Natural killer cell (primary cell): Measurements from ENCODE around the gene FBP1. TPM values are rescaled to one million over a fixed set of nuclear protein-coding genes. Genes with fewer than 3 reads are reported as not detected.
"Not testable (repeated sequence)": the region's sequence is repeated elsewhere in the genome, so short reads cannot be mapped to it uniquely, and the experiment has no call there.

Experiments used
- ATAC-seq, 3 donors: fragments of 150-1000 bp in 2 of 3; fragments of 200-7000 bp in 1 of 3; cut with Tn5 transposase; 1 replicate in 1 of 3; 2 replicates in 2 of 3; pipeline ENCODE4 v1.10.0; 2021; ENCODE audit warnings: mild to moderate bottlenecking in 2 of 3, moderate library complexity in 2 of 3
- DNase-seq, 2 donors: peaks; one replicate each; pipeline versions ENCODE4 v3.0.0 to v3.0.0-alpha.2; 2013 to 2021; ENCODE audit warnings: mixed read lengths in 1 of 2
- H3K27ac ChIP-seq: one replicate; pipeline ENCODE4 v1.5.1; 2013; ENCODE audit warnings: mild to moderate bottlenecking, low read length
- H3K27me3 ChIP-seq: one replicate; pipeline ENCODE4 v1.6.1; 2013; ENCODE audit warnings: low read length; ENCODE audit not compliant: control insufficient read depth, insufficient read depth
- H3K36me3 ChIP-seq: one replicate; pipeline ENCODE4 v1.6.1; 2013; ENCODE audit warnings: low read length; ENCODE audit not compliant: control insufficient read depth, insufficient read depth
- H3K4me1 ChIP-seq: one replicate; pipeline ENCODE4 v1.6.1; 2013; ENCODE audit warnings: low read length; ENCODE audit not compliant: control insufficient read depth, insufficient read depth
- H3K4me3 ChIP-seq: one replicate; pipeline ENCODE4 v1.5.1; 2013; ENCODE audit warnings: low read length
- H3K9me3 ChIP-seq: one replicate; pipeline ENCODE4 v1.6.1; 2013; ENCODE audit warnings: low read length; ENCODE audit not compliant: control insufficient read depth, insufficient read depth
- H3K27ac Mint-ChIP-seq, 2 donors: one replicate each; pipeline ENCODE4 v1.8.0; 2022; ENCODE audit warnings: mild to moderate bottlenecking in 2 of 2, mixed read lengths in 2 of 2, moderate library complexity in 1 of 2
- H3K27me3 Mint-ChIP-seq, 2 donors: one replicate each; pipeline ENCODE4 v1.8.0; 2022; ENCODE audit warnings: low read depth in 2 of 2, mixed read lengths in 2 of 2
- H3K36me3 Mint-ChIP-seq: one replicate; pipeline ENCODE4 v1.8.0; 2022; ENCODE audit warnings: mixed read lengths
- H3K4me1 Mint-ChIP-seq, 2 donors: one replicate each; pipeline ENCODE4 v1.8.0; 2022; ENCODE audit warnings: mixed read lengths in 2 of 2
- H3K4me3 Mint-ChIP-seq: one replicate; pipeline ENCODE4 v1.8.0; 2022; ENCODE audit warnings: mild to moderate bottlenecking, moderate library complexity, mixed read lengths
- H3K9me3 Mint-ChIP-seq, 2 donors: one replicate each; pipeline ENCODE4 v1.8.0; 2022; ENCODE audit warnings: mixed read lengths in 2 of 2
- WGBS: methylation state at CpG from one replicate; pipeline ENCODE4 v1.1.7; 2013; ENCODE audit warnings: missing lambda C conversion rate; ENCODE audit not compliant: insufficient coverage; 5-methylcytosine and 5-hydroxymethylcytosine counted together
- intact Hi-C: fragments of 100-400 bp; cut with micrococcal nuclease; formaldehyde crosslinking; loops from one replicate; pipeline ENCODE4 v1.14.2; 2022
- total RNA-seq, 4 donors: library from RNA; stranded (reverse); fragments of 120-200 nt in 1 of 4; gene quantifications; one replicate each; pipeline versions ENCODE4 v1.2.3 to v1.2.4, GENCODE V29; 2013 to 2022
- TF ChIP-seq, protein P1 (sequence below): fragments of 200-600 bp; IDR thresholded peaks from one replicate; pipeline ENCODE4 v1.8.0; 2022; ENCODE audit warnings: antibody characterized with exemption

The FBP1 gene
- total RNA-seq, 3 donors from 2014 or later (not counting 1 experiment from before 2014, with no cell fraction given): 14.0 to 17.0 (median 15.5) TPM

DNA sequence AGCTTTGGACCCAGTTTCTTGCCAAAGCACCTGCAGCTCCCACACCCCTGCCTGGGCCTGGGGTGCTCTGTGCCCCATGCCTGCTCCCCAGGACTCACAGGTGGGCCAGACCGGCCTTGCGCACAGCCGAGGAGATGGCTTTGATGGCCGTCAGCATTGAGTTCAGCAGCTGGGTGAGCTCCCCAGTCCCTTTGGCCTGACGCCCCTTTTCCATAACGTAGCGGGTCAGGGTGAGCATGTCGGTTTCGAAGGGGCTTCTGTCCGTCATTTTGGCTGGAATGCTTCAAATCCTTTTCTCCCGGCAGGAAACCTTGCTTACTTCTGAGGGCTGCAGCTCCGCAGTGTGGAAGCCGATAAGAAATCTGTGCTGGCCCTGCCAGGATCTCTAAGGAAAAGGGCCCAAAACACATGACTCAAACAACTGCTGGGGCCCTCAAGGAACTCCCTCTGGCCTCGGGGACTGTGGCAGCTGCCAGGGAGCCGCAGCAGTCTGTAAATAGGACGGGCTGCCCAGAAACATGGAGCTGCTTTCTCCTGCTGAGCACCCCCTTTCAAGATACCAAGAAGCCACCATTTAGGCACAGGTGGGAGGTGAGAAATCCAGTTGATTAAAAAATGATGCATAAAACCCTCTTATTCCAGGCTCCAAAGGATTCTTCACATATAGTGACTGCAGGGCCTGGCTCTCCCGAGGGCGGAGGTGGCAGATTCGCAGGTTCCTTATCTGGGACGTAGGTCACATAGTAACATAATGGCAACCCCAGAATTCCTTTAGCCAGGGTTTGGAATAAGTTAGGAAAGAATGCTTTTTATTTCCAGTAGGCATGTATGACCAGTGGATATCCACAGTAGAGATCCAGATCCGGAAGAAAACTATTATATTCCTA lies 45.6 kb downstream of the FBP1 start, which contains the start of gene FBP2:
Gene FBP2, minus strand, starts transcription at position 366 of the 887 bp plus-strand sequence. Its CDS starts 98 bp downstream, at position 268.
- intact Hi-C loops: no loop called here

DNA sequence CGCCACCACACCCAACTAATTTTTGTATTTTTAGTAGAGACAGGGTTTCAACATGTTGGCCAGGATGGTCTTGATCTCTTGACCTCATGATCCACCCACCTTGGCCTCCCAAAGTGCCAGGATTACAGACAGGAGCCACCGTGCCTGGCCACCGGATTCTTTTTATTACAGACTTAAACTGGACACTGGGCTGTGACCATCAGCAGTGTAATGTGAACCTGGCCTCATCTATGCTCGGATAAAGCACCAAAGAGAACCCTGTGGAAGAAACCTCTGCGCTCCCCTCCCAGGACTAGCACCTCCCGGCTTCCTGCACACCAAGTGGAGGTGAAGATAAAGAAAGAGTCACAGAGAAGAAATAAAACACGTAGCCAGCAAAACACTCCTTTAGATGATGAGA lies 46.6 kb downstream of the FBP1 start:
- H3K36me3 ChIP-seq, H3K4me3 ChIP-seq, H3K27ac ChIP-seq, H3K9me3 Mint-ChIP-seq, DNase-seq, ATAC-seq, H3K4me3 Mint-ChIP-seq, intact Hi-C loops, H3K9me3 ChIP-seq, H3K4me1 ChIP-seq, H3K4me1 Mint-ChIP-seq, H3K27ac Mint-ChIP-seq, H3K27me3 ChIP-seq, H3K36me3 Mint-ChIP-seq: not testable (repeated sequence)
- H3K27me3 Mint-ChIP-seq: peaks cover 7 to 10% of the 10 kb centered on the region in 2 donors
- WGBS: 79% methylated on average over 7 of the region's 7 CpGs

More for the DNA sequence above, 45.6 kb downstream of the FBP1 start, which contains the start of gene FBP2:
- no peak within 1 kb of the TSS for H3K27ac ChIP-seq
- DNase-seq (no peak), ATAC-seq (no peak)
- Mint-ChIP-seq H3K27me3 (peaks cover 7 to 9% of the 10 kb centered on the region in 2 donors), H3K9me3 (no peaks in the 10 kb centered on the region), H3K4me1 (no peaks in the 10 kb centered on the region), H3K27ac (no peak within 1 kb of the TSS), H3K36me3 (no peaks in the 10 kb centered on the region), H3K4me3 (no peak within 1 kb of the TSS)
- H3K4me1 ChIP-seq: no peaks in the 10 kb centered on the region
- no peaks in the 10 kb centered on the region for H3K9me3 ChIP-seq
- no peaks in the 10 kb centered on the region for H3K27me3 ChIP-seq
- H3K36me3 ChIP-seq: no peaks in the 10 kb centered on the region
- no peak within 1 kb of the TSS for H3K4me3 ChIP-seq
- 86% methylated on average over 20 of the region's 21 CpGs for WGBS
- TF ChIP-seq, protein P1, sequence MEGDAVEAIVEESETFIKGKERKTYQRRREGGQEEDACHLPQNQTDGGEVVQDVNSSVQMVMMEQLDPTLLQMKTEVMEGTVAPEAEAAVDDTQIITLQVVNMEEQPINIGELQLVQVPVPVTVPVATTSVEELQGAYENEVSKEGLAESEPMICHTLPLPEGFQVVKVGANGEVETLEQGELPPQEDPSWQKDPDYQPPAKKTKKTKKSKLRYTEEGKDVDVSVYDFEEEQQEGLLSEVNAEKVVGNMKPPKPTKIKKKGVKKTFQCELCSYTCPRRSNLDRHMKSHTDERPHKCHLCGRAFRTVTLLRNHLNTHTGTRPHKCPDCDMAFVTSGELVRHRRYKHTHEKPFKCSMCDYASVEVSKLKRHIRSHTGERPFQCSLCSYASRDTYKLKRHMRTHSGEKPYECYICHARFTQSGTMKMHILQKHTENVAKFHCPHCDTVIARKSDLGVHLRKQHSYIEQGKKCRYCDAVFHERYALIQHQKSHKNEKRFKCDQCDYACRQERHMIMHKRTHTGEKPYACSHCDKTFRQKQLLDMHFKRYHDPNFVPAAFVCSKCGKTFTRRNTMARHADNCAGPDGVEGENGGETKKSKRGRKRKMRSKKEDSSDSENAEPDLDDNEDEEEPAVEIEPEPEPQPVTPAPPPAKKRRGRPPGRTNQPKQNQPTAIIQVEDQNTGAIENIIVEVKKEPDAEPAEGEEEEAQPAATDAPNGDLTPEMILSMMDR: no peak

DNA sequence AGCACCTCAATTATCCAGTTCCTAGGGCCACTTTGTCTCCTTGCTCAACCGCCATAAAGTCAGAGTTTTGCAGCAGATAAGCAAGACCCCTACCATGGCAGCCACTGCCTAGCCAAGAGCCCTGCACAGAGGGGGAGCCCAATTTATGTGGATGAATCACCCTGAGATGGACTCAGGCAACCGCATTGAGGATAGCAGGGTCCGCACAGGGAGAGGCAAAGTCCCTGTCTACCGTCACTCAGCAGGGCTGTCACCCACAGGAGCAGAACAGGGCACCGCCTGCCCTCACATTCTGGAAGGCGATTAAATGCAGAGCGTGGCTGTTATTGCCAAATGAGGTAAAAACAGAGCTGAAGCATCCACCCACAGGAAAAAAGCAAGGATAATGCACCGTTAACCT lies 47.4 kb downstream of the FBP1 start:
- Mint-ChIP-seq H3K4me1 (no peaks in the 10 kb centered on the region), H3K36me3 (no peaks in the 10 kb centered on the region), H3K4me3 (no peak overlapping the region), H3K9me3 (no peaks in the 10 kb centered on the region), H3K27ac (no peak overlapping the region), H3K27me3 (peaks cover 0 to 10% of the 10 kb centered on the region in 2 donors)
- intact Hi-C loops: no loop called here
- H3K9me3 ChIP-seq: no peaks in the 10 kb centered on the region
- no peaks in the 10 kb centered on the region for H3K36me3 ChIP-seq
- DNase-seq (no peak), ATAC-seq (no peak)
- H3K4me1 ChIP-seq: peaks cover under 1% of the 10 kb centered on the region
- WGBS: 96% methylated on average over 7 of the region's 8 CpGs
- no peak overlapping the region for H3K4me3 ChIP-seq
- no peaks in the 10 kb centered on the region for H3K27me3 ChIP-seq
- TF ChIP-seq, protein P1: no peak
- no peak overlapping the region for H3K27ac ChIP-seq

DNA sequence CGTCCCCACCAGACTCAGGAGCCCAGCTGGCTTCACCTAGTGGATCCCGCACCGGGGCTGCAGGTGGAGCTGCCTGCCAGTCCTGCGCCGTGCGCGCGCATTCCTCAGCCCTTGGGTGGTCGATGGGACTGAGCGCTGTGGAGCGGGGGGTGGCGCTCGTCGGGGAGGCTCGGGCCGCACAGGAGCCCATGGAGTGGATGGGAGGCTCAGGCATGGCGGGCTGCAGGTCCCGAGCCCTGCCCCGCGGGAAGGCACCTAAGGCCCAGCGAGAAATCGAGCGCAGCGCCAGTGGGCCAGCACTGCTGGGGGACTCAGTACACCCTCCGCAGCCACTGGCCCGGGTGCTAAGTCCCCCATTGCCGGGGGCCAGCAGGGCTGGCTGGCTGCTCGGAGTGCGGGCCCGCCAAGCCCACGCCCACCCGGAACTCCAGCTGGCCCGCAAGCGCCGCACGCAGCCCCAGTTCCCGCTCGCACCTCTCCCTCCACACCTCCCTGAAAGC lies 48.2 kb downstream of the FBP1 start:
- H3K4me3 Mint-ChIP-seq, H3K27ac Mint-ChIP-seq, H3K9me3 ChIP-seq, H3K4me1 ChIP-seq, H3K4me1 Mint-ChIP-seq, H3K27me3 ChIP-seq, intact Hi-C loops, H3K36me3 Mint-ChIP-seq, H3K4me3 ChIP-seq, DNase-seq, H3K27ac ChIP-seq, H3K9me3 Mint-ChIP-seq, ATAC-seq, H3K36me3 ChIP-seq: not testable (repeated sequence)
- WGBS: 85% methylated on average over 37 of the region's 38 CpGs
- H3K27me3 Mint-ChIP-seq: peaks cover 0 to 10% of the 10 kb centered on the region in 2 donors
